GM19467 (cell line): ENCODE measurements around the gene USE1.

Experiments used
- ATAC-seq: cut with Tn5 transposase; IDR thresholded peaks from one replicate; pipeline ENCODE4 v1.9.1; 2021; ENCODE audit warnings: mild to moderate bottlenecking, moderate library complexity; ENCODE audit not compliant: unreplicated experiment

USE1 gene

DNA sequence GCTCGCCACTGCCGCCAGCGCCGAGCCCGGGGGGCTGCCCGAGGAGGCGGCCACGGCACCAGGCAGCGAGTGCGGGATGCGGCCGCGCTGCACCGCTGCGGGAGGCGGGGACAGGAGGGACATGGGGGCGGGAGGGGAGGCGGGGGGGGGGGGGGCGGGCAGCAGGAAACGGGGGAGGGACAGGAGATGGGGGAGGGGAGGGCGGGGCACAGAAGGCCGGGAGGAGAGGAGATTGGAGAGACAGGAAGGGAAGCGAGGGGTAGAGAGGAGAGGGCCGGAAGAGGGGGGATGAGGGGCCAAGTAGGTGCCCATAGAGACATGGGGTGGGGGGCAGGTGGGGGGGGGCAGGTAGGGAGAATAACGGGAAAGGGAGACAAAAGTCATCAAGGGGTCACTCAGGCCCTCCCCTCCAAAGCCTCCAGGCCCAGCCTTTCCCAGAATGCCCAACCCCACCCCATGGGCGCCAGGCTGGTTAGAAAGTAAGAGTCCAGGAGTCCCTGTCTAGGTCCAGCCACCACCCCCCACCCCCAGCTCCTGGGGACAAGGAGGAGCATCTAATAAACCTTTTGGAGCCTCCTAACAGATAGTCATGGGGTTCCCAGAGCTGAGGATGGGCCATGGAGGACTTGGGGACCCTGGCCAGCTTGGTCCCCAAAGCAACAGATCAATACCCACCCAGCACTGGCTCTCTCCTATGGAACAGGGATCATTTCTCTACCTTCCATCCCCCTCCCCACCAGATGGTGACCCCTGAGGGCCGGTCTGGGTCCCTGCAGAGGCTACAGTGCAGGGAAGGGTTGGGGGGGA, 21.0 kb downstream of the USE1 start:
- ATAC-seq: no peak

DNA sequence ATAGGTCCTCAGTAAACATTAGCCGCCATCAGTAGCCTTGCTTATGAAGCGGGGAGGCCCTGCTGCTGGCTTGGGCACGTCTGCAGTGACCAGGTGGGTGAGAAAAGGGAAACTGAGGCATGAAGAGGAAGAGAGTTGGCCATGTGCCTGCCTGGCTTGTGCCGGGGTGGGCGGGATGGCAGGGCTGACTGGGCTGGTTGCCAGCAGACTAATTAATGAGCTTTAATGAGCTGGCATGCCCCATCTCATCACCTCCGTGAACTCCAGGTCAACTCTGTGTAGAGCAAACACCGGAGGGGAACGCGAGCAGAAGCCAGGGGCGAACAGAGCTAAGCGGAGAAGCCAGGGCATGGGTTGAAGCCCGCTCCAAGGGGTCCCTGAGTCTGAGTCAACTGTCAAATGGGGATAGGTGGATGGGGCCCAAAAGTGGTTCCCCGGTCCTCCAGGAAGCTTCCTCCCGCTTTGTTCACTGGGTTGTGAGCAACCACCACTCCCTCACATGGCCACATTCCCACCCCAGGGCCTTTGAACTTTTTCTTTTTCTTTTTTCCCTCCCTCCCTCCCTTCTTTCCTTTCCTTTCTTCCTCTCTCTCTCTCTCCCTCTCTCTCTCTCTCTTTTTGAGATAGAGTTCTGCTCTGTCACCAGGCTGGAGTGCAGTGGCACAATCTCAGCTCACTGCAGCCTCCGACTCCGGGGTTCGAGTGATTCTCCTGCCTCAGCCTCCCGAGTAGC, 21.8 kb downstream of the USE1 start:
- ATAC-seq: no peak

GRCh38 chr19:17237747-17238706, 22.9 kb downstream of the USE1 start:
- no peak for ATAC-seq

- ATAC-seq: no peak
Measured at GRCh38 chr19:17240062-17240752, 25.1 kb downstream of the USE1 start.

- ATAC-seq: no peak
Measured at GRCh38 chr19:17240826-17241399, 25.8 kb downstream of the USE1 start.

GRCh38 chr19:17242431-17243208, 27.5 kb downstream of the USE1 start:
- no peak for ATAC-seq

- no peak for ATAC-seq
Measured at GRCh38 chr19:17243211-17243829, 28.2 kb downstream of the USE1 start.

- no peak for ATAC-seq
Measured at GRCh38 chr19:17243830-17244617, 28.9 kb downstream of the USE1 start.

DNA sequence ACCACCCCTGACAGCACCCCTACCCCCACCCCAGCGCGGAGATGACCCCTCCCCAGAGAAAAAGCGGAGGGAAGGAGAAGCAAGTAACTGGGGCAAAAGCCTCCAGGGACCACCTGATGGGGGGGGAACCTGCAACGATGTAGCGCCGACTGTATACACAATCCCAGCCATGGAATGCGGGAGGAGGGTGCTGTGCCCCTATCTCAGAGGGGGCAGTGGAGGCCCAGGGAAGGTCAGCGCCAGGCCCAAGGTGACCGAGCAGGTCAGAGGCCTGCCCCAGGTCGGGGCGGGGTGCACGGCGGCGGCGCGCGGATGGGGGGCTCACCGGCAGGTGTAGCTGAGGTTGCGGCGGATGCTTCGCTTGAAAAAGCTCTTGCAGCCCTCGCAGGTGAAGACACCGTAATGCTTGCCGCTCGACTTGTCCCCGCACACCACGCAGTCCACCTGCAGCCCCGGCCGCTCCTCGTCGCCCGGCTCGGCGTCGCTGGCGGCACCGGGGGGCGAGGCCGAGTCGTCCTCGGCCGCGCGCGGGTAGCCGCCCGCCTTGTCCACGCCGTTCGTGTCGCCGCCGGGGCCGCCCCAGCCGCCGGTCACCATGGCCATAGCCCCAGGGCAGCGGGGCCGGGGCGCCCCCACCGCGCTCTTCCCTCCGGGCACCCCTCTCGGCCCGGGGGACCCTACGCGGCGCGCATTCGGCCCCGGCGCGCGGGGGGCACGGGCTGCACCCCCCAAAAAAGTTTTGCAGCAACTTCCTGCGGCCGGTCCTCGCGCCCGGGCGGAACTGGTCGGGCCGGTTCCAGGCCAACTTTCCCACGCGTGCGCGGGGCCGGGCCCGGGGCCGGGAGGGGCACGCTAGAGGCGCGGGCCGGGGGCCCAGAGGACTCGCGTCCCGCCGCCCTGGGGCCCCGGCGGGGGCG, 29.7 kb downstream of the USE1 start:
- no peak for ATAC-seq

- no peak for ATAC-seq
Measured at GRCh38 chr19:17245535-17245984, 30.4 kb downstream of the USE1 start, which contains the start of gene NR2F6. Gene NR2F6, minus strand, starts transcription at chr19:17245919. Its CDS starts 699 bp downstream, at chr19:17245220.

DNA sequence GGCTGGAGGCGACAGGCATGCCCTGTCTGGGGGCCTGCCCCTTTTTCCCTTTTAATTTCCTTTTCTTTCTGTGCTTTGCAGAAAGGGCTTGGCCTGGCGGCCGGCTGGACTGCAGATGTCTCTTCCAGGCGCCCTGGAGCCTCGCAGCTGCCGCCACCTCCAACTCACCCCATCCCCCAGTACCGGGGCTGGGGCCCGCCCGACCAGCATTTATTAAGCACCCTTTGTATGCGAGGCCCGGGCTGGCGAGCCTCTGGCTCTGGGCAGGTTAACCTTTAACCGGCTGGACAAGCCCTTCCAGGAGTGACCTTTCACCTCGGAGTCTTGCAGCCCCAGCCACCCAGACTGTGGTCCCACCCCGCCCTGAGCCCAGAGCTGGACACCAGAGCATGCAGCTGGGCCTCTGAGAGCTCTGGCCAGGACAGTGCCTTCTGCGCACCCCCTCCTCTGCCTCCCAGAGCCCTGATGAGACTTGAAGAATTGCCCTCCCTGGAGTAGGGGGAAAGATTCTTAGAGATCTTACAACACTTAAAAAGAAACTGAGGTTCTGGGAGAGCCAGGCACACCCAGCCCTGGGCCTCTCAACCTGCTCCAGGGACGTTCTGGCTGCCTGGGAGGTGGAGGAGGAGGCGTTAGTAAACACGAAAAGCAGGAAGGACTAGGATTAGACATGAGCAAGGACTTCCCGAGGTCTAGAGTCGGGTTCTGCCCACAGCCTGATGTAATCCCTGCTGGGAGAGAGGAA, 31.7 kb downstream of the USE1 start:
- no peak for ATAC-seq

GRCh38 chr19:17248011-17248776, 33.0 kb downstream of the USE1 start:
- no peak for ATAC-seq

DNA sequence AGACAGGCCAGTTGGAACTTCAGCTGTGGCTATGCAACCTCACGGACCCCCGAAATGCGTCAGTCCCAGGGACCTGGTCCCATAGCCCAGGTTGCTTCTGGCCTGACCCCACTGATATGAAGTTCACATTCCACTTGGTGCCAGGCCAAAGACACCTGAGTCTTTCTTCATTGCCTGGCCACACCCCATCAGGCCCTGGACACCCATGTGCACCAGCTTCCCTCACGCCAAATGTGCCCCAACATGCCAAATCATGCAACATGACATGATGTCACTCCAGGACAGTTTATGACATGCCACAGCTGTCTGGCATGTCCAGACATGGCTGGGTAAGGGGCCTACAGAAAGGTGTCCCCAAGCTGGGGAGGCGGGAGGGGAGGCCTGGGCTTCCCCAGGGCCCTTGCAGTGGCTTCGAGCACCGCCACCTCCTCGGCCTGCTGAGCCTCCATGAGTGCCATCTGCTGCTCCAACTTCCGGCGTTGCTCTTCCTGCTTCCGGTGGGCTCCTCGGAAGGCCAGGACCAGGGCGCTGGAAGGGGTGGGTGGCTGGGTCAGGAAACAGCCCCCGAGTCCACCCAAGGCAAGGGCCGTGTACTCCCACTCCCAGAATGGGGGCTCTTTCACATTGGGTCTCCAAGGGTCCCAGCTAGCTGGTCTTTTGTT, 34.9 kb downstream of the USE1 start:
- no peak for ATAC-seq

DNA sequence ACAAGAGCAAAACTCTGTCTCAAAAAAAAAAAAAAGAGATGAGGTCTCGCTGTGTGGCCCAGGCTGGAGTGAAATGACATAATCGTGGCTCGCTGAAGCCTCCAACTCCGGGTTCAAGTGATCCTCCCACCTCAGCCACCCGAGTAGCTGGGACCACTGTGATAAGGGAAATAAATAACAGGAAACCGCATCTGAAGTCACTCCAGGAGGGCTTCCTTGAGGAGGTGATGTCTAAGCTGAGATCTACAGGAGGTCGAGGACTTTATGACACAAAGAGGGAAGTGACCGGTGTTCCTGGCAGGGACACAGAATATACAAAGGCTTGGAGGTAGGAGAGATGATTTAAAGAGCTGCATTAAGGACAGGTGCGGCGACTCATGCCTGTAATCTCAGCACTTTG, 39.5 kb downstream of the USE1 start:
- no peak for ATAC-seq

GRCh38 chr19:17255150-17255621, 40.0 kb downstream of the USE1 start:
- no peak for ATAC-seq
